ENCODE measurements around the gene CARD9.

DNA sequence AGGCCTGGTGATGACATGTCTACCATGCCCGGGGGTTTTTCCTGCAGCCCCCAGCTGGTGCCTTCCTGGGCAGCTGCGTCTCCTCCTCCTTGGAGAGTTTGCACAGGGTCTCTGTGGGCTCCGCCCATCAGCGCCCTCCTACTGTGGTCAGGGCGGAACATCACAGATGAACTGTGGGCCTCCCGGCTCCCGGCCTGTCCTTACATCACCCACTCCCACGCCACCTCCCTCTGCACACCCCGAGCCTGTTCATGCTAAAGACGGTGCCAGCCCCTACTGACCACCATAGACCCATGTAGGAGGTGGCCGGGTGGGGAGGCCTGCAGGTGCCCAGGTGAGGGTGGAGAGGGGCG is 33.5 kb downstream of the CARD9 start:
- TF ChIP-seq, protein P1, sequence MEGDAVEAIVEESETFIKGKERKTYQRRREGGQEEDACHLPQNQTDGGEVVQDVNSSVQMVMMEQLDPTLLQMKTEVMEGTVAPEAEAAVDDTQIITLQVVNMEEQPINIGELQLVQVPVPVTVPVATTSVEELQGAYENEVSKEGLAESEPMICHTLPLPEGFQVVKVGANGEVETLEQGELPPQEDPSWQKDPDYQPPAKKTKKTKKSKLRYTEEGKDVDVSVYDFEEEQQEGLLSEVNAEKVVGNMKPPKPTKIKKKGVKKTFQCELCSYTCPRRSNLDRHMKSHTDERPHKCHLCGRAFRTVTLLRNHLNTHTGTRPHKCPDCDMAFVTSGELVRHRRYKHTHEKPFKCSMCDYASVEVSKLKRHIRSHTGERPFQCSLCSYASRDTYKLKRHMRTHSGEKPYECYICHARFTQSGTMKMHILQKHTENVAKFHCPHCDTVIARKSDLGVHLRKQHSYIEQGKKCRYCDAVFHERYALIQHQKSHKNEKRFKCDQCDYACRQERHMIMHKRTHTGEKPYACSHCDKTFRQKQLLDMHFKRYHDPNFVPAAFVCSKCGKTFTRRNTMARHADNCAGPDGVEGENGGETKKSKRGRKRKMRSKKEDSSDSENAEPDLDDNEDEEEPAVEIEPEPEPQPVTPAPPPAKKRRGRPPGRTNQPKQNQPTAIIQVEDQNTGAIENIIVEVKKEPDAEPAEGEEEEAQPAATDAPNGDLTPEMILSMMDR (IDR thresholded peaks at IDR 0.05), result no peak
- TF ChIP-seq POLR2A (IDR thresholded peaks at IDR 0.05), result no peak
- TF ChIP-seq EP300 (IDR thresholded peaks at IDR 0.05), result no peak

Data from stomach (tissue), 4 donors.